Measurements from ENCODE around the gene DAZL.

The DAZL gene

GRCh38 chr3:16605966-16606365, 743 bp upstream of the DAZL start:
- Mint-ChIP-seq H3K4me3 (no peak overlapping the region), H3K27me3 (peaks cover 10% of the 10 kb centered on the region), H3K4me1 (peaks cover 6% of the 10 kb centered on the region), H3K9me3 (no peaks in the 10 kb centered on the region), H3K36me3 (no peaks in the 10 kb centered on the region), H3K27ac (no peak overlapping the region)
- no peak for ATAC-seq

DNA sequence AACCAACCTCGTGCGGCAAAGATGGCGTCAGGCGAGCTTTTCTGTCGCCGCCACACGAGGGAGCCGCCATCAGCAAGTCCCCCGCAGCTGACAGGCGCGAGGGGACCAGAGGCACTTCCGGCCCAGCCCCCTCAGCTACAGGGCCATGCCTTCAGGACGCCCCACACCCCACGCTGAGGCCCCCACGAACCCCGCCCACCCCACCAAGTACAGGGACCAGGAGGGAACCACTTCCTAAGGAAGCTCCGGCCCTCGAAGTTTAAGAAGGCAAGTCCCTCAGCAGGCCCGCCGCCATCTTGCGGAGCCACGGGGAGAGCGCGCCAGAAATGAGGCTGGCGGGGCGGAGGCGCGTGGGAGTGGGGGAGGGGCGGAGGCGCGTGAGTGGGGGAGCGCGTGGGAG, 790 bp downstream of the DAZL start:
- Mint-ChIP-seq H3K36me3 (no peaks in the 10 kb centered on the region), H3K27me3 (peaks cover 10% of the 10 kb centered on the region), H3K4me3 (no peak overlapping the region), H3K27ac (no peak overlapping the region), H3K9me3 (no peaks in the 10 kb centered on the region), H3K4me1 (peaks cover 6% of the 10 kb centered on the region)
- ATAC-seq: no peak

- no peak overlapping the region for H3K27ac Mint-ChIP-seq
- no peaks in the 10 kb centered on the region for H3K27me3 Mint-ChIP-seq
- no peaks in the 10 kb centered on the region for H3K36me3 Mint-ChIP-seq
- peaks cover 14% of the 10 kb centered on the region for H3K4me1 Mint-ChIP-seq
- H3K9me3 Mint-ChIP-seq: no peaks in the 10 kb centered on the region
- no peak for ATAC-seq
- H3K4me3 Mint-ChIP-seq: no peak overlapping the region
Observed at GRCh38 chr3:16601537-16602005, 3.7 kb downstream of the DAZL start.

DNA sequence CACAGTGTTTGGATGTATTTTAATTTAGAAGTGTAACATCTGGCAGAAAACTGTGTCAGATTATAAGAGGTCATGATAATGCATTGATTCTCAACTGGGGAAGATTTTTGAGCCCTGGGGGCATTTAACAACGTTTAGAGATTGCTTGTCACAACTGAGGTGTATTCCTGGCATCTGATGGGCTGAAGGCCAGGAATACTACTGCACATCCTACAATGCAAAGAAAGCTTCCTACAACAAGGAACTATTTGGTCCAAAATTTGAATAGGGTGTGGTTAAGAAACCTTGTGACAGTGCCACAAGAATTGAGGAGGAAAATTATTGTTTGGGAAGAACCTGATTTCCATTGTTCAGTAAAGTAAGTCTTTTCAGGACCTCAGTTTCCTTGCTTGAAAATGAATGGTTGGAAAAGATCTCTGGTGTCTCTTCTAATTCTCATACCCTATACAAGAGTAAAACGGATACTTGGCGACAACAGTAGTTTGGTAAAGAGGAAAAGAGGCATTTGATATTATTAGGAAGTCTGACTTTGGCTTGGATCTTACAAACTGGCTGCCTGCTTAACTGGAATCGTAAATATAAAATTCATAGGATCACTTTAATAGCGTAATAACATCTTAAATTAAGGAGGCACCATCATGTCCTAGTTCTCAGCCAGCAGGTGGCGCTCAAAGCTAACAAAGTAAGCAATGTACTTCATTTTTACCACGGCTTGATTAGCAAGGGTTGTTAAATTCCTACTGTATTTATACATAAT, 4.3 kb downstream of the DAZL start:
- Mint-ChIP-seq H3K4me3 (no peak overlapping the region), H3K27me3 (no peaks in the 10 kb centered on the region), H3K36me3 (no peaks in the 10 kb centered on the region), H3K9me3 (no peaks in the 10 kb centered on the region), H3K4me1 (peaks cover 17% of the 10 kb centered on the region), H3K27ac (no peak overlapping the region)
- peak; percentile 50 for ATAC-seq

DNA sequence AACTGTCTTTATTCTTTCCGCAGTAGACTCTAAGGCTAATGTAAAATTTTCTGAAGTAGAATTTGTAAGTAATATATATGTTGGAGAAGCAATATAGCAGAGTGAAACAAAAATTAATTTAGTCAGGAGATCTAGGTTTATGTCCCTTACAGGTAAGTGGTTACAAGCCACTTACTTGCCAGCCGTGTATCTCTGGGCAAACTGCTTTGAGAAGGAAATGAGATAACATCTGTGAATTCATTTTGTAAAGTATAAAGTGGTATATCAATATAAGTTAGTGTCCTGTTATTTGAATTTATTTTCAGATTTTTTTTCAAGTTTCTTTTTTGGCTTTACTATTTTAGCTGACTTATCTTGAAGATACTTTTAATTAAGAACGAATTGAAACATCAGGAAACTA, 5.5 kb downstream of the DAZL start:
- H3K4me1 Mint-ChIP-seq: peaks cover 17% of the 10 kb centered on the region
- ATAC-seq: no peak
- no peak overlapping the region for H3K27ac Mint-ChIP-seq
- no peaks in the 10 kb centered on the region for H3K36me3 Mint-ChIP-seq
- H3K27me3 Mint-ChIP-seq: no peaks in the 10 kb centered on the region
- no peaks in the 10 kb centered on the region for H3K9me3 Mint-ChIP-seq
- H3K4me3 Mint-ChIP-seq: no peak overlapping the region

DNA sequence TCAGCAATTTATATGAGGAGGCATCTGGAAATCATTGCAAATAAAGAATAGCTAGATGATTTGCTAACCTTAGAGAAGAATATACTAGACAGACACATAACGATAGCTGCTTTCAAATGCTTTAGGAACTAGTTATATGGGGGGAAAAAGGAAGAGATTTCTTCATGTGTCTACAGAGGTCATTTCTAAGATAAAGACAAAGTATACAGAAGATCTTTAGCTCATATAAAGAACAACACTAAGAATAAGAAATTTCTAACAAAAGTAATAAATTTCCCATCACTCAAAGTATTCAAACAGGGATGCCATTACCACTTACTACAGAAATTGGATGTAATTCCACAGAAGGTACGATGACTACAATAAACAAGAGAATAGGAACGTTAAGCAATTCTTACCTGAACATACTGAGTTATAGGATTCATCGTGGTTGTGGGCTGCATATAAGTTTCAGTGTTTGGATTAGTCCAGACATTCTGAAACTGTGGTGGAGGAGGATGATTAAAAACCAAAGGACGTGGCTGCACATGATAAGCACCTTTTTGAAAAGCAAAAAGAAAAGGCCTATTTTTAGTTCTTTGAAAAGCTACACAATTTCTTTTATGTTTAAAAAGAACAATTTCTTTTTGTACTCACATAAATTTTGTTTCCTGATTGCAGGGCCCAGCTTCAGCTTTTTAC, 8.7 kb downstream of the DAZL start:
- ATAC-seq: peak; percentile 72
- Mint-ChIP-seq H3K36me3 (no peaks in the 10 kb centered on the region), H3K27ac (peak overlapping the region; percentile 68), H3K9me3 (no peaks in the 10 kb centered on the region), H3K4me1 (peaks cover 17% of the 10 kb centered on the region), H3K27me3 (no peaks in the 10 kb centered on the region), H3K4me3 (no peak overlapping the region)

- ATAC-seq: no peak
- H3K9me3 Mint-ChIP-seq: no peaks in the 10 kb centered on the region
- H3K4me1 Mint-ChIP-seq: peaks cover 17% of the 10 kb centered on the region
- H3K4me3 Mint-ChIP-seq: no peak overlapping the region
- peak overlapping the region; percentile 68 for H3K27ac Mint-ChIP-seq
- no peaks in the 10 kb centered on the region for H3K27me3 Mint-ChIP-seq
- no peaks in the 10 kb centered on the region for H3K36me3 Mint-ChIP-seq
Observed at GRCh38 chr3:16595778-16596177, 9.4 kb downstream of the DAZL start.

GRCh38 chr3:16589867-16590624, 15.2 kb downstream of the DAZL start:
- peak; percentile 95 for ATAC-seq
- peaks cover 17% of the 10 kb centered on the region for H3K4me1 Mint-ChIP-seq
- no peaks in the 10 kb centered on the region for H3K27me3 Mint-ChIP-seq
- no peaks in the 10 kb centered on the region for H3K36me3 Mint-ChIP-seq
- H3K4me3 Mint-ChIP-seq: peak overlapping the region; percentile 23
- H3K27ac Mint-ChIP-seq: peak overlapping the region; percentile 75
- H3K9me3 Mint-ChIP-seq: no peaks in the 10 kb centered on the region

GRCh38 chr3:16589120-16589519, 16.1 kb downstream of the DAZL start:
- Mint-ChIP-seq H3K4me1 (peaks cover 17% of the 10 kb centered on the region), H3K4me3 (no peak overlapping the region), H3K27ac (peak overlapping the region; percentile 75), H3K27me3 (no peaks in the 10 kb centered on the region), H3K36me3 (no peaks in the 10 kb centered on the region), H3K9me3 (no peaks in the 10 kb centered on the region)
- ATAC-seq: peak; percentile 37

DNA sequence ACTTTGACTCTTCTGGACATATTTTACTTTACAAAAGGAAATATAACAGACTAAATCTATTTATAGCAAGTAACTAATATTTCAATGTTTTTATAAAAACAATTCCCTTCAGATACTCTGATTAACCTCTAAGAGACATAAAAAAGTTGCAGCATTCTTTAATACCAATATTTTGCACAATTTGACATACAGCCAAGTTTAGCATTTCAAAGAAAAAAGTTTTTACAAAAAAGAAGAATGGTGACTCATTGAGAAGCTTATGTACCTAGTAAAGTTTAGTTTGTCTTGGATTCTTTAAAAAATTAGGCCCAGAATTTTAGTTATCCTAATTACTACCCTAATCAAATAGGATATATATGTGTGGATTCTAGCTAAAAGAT, 17.6 kb downstream of the DAZL start:
- ATAC-seq: no peak
- H3K4me3 Mint-ChIP-seq: no peak overlapping the region
- no peaks in the 10 kb centered on the region for H3K27me3 Mint-ChIP-seq
- H3K4me1 Mint-ChIP-seq: peaks cover 17% of the 10 kb centered on the region
- no peak overlapping the region for H3K27ac Mint-ChIP-seq
- no peaks in the 10 kb centered on the region for H3K36me3 Mint-ChIP-seq
- no peaks in the 10 kb centered on the region for H3K9me3 Mint-ChIP-seq

DNA sequence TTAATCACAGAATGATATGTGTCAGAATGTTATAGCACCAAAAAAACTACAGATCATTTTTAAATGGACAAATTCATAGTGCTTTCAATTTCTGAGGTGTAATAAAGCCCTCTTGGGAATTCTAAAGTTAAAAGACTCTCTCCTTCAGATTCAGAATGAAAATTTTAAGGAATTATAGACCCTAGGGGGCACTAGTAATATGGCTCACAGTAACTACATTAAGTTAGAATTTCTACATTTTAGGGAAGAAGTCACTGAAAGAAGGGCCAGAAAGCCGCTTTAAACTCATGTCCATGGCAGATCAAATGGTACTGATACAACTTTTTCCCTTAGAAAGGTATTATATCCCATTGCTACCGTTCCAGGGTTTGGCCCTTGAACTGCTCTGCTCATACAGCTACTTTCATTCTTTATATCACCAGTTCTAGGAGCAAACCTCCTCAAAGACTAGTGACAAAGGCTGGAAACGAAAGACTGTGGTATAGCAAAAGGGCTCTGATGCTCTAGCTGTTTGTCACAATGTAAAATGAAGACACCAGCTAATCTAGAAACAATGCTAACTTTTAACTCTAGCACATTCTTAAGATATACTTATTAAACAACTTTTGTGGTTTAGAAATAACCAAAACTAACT, 18.1 kb downstream of the DAZL start:
- Mint-ChIP-seq H3K27me3 (no peaks in the 10 kb centered on the region), H3K27ac (no peak overlapping the region), H3K36me3 (no peaks in the 10 kb centered on the region), H3K9me3 (no peaks in the 10 kb centered on the region), H3K4me1 (peaks cover 17% of the 10 kb centered on the region), H3K4me3 (no peak overlapping the region)
- ATAC-seq: no peak

DNA sequence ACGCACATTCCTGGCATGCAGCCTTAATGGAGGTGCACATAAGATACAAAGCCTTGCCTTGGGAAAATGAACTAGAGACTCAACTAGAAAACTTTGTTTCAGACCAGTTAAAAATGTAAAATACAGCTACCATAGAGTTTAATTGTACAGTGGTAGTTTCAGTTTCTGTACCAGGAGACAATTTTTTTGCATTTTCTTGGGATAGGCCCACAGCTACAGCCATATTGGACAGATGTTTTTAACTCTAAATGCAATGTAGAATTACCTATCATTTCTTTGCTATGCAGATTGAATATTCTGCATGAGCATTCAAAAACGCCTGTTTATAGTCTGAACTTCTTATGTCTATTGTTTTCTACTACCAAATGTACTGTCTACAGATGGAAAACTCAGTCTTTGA, 20.3 kb downstream of the DAZL start:
- no peaks in the 10 kb centered on the region for H3K36me3 Mint-ChIP-seq
- H3K27ac Mint-ChIP-seq: no peak overlapping the region
- no peak for ATAC-seq
- H3K4me1 Mint-ChIP-seq: peaks cover 9% of the 10 kb centered on the region
- H3K9me3 Mint-ChIP-seq: peaks cover 2% of the 10 kb centered on the region
- H3K27me3 Mint-ChIP-seq: no peaks in the 10 kb centered on the region
- no peak overlapping the region for H3K4me3 Mint-ChIP-seq

- no peak overlapping the region for H3K4me3 Mint-ChIP-seq
- no peak overlapping the region for H3K27ac Mint-ChIP-seq
- peaks cover 2% of the 10 kb centered on the region for H3K9me3 Mint-ChIP-seq
- no peaks in the 10 kb centered on the region for H3K4me1 Mint-ChIP-seq
- H3K36me3 Mint-ChIP-seq: no peaks in the 10 kb centered on the region
- ATAC-seq: no peak
- no peaks in the 10 kb centered on the region for H3K27me3 Mint-ChIP-seq
Observed at GRCh38 chr3:16583551-16583950, 21.7 kb downstream of the DAZL start.

DNA sequence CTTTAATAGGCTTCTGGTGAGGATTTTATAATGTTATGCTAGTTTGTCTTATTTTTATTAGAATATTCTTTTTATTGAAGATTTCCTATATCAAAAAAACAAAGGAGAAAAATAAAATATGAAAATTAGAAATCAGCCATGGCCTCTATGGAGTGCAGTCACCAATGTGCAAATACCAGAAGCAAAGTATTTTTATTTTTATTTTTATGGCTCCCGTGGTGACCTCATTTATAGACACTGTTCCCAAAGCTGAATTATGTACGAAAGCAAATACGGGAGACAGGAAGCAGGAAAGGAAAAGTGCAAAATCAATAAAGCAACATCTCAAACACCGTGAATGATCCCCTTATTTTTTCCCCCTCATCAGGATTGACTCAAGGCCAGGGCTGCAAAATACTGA, 35.1 kb downstream of the DAZL start:
- no peak overlapping the region for H3K27ac Mint-ChIP-seq
- peaks cover 32% of the 10 kb centered on the region for H3K27me3 Mint-ChIP-seq
- no peak overlapping the region for H3K4me3 Mint-ChIP-seq
- H3K36me3 Mint-ChIP-seq: no peaks in the 10 kb centered on the region
- no peak for ATAC-seq
- H3K4me1 Mint-ChIP-seq: no peaks in the 10 kb centered on the region
- H3K9me3 Mint-ChIP-seq: peaks cover 3% of the 10 kb centered on the region

DNA sequence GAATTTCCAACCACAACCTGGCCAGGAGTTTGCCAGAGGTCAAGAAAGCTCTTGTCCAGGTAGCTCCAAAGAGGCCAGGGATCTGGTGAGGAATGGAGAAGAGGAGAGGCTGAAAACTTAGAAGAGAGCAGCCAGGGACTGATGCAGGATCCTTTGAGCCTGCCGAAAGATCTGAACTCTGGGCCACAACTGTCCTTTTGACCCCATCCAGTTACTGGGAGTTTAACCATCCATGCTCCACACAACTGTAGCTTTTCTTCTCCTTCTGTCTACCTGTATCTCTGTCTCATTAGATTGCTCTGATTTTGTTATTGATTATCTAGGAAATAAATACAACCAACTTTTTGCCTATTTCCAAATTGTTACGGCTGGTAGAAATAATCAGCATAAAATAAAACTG, 36.7 kb downstream of the DAZL start:
- Mint-ChIP-seq H3K9me3 (peaks cover 8% of the 10 kb centered on the region), H3K27me3 (peaks cover 32% of the 10 kb centered on the region), H3K36me3 (no peaks in the 10 kb centered on the region), H3K27ac (no peak overlapping the region), H3K4me3 (no peak overlapping the region), H3K4me1 (no peaks in the 10 kb centered on the region)
- no peak for ATAC-seq
